Lung microvascular endothelial cell (primary cell): ENCODE measurements around the gene PCBP3. TPM values are rescaled to one million over a fixed set of nuclear protein-coding genes. Genes with fewer than 3 reads are reported as not detected.
"Not testable (repeated sequence)": the region's sequence is repeated elsewhere in the genome, so short reads cannot be mapped to it uniquely, and the experiment has no call there.

Experiments
- DNase-seq, 2 donors: peaks; one replicate each; pipeline versions ENCODE4 v3.0.0 to v3.0.0-alpha.2; 2010; ENCODE audit warnings: low read depth in 2 of 2
- total RNA-seq: library from RNA; depleted of rRNA; stranded (reverse); fragments of >200 nt; gene quantifications from 2 replicates; pipeline ENCODE4 v1.2.1, GENCODE V29; 2014

Gene PCBP3
- total RNA-seq, 1 donor from 2014 or later = not detected

- DNase-seq = no peak
These were observed 183.3 kb downstream of the PCBP3 start for GRCh38 chr21:45826676-45827301.

GRCh38 chr21:45827302-45827692, 183.8 kb downstream of the PCBP3 start:
- DNase-seq = no peak

GRCh38 chr21:45827881-45828579, 184.5 kb downstream of the PCBP3 start:
- DNase-seq = no peak

- DNase-seq = no peak
These were observed 185.3 kb downstream of the PCBP3 start for GRCh38 chr21:45828580-45829570.

- DNase-seq = no peak
These were observed 186.1 kb downstream of the PCBP3 start for GRCh38 chr21:45829668-45830067.

- DNase-seq = no peak
These were observed 186.7 kb downstream of the PCBP3 start for GRCh38 chr21:45830221-45830640.

GRCh38 chr21:45830720-45831366, 187.3 kb downstream of the PCBP3 start:
- no peak for DNase-seq

- DNase-seq = peak in 1 of 2 donors; percentile 28
These were observed 188.6 kb downstream of the PCBP3 start for GRCh38 chr21:45831991-45832740.

GRCh38 chr21:45832741-45833235, 189.3 kb downstream of the PCBP3 start:
- DNase-seq = not testable (repeated sequence)

GRCh38 chr21:45833414-45833813, 189.9 kb downstream of the PCBP3 start:
- DNase-seq = no peak

GRCh38 chr21:45834026-45834715, 190.6 kb downstream of the PCBP3 start:
- DNase-seq = no peak

- DNase-seq = no peak
These were observed 191.3 kb downstream of the PCBP3 start for GRCh38 chr21:45834821-45835293.

- no peak for DNase-seq
These were observed 192.1 kb downstream of the PCBP3 start for GRCh38 chr21:45835301-45836267.

- DNase-seq = peak in 1 of 2 donors; percentile 24
These were observed 192.7 kb downstream of the PCBP3 start for GRCh38 chr21:45836268-45836655.

- DNase-seq = peak in 1 of 2 donors; percentile 67
These were observed 193.5 kb downstream of the PCBP3 start for GRCh38 chr21:45836694-45837670.

- no peak for DNase-seq
These were observed 194.4 kb downstream of the PCBP3 start for GRCh38 chr21:45837936-45838335.

- DNase-seq = no peak
These were observed 195.1 kb downstream of the PCBP3 start for GRCh38 chr21:45838634-45839033.
